Sigmoid colon (tissue), 4 donors: ENCODE results near the gene KIF17.

Source experiments
- EP300 ChIP-seq, 4 donors: sonication (generic); formaldehyde crosslinking; IDR thresholded peaks; one replicate each; pipeline ENCODE4 v1.6.1; 2017; ENCODE audit warnings: antibody characterized with exemption in 4 of 4
- POLR2A ChIP-seq, 2 donors: fragments of 450-650 bp; IDR thresholded peaks; one replicate each; pipeline ENCODE4 v1.6.1; 2016; ENCODE audit warnings: antibody characterized with exemption in 2 of 2, mild to moderate bottlenecking in 2 of 2, moderate library complexity in 2 of 2
- POLR2AphosphoS5 ChIP-seq, 4 donors: sonication (generic); formaldehyde crosslinking; IDR thresholded peaks; one replicate each; pipeline ENCODE4 v1.6.1; 2017; ENCODE audit warnings: antibody characterized with exemption in 4 of 4
- TF ChIP-seq, protein P1 (sequence below), 4 experiments: fragments of 450-650 bp in 3 of 4; fragments of 200-600 bp in 1 of 4; IDR thresholded peaks; one replicate each; pipeline ENCODE4 v1.5.1; 2016 to 2019; ENCODE audit warnings: antibody characterized with exemption in 4 of 4, mild to moderate bottlenecking in 3 of 4, moderate library complexity in 2 of 4

DNA sequence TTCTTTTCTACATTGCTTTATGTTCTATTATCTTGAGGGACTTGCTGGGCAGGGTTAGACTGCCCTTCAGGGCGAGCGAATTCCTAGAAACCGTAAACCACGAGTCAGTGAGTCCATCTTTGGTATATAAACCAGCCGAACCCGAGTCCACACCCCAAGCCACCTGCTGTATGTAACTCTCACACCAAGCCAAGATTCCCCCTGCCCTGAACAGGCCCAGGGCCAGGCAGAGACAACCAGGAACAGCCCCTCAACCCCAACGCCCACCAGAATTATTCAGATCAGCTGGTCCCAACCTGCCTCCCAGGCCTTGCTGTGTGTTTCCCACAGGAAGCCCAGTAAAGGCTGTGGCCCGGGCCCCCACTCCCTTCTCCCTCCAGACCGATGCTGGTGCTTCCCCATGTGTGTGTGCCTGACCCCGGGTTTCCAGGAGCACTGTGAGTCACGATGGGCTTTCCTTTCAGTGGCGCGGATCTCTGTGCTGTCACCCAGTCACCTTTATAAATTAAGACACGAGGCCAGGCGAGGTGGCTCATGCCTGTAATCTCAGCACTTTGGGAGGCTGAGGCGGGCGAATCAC lies 17.1 kb downstream of the KIF17 start:
- TF ChIP-seq, protein P1, sequence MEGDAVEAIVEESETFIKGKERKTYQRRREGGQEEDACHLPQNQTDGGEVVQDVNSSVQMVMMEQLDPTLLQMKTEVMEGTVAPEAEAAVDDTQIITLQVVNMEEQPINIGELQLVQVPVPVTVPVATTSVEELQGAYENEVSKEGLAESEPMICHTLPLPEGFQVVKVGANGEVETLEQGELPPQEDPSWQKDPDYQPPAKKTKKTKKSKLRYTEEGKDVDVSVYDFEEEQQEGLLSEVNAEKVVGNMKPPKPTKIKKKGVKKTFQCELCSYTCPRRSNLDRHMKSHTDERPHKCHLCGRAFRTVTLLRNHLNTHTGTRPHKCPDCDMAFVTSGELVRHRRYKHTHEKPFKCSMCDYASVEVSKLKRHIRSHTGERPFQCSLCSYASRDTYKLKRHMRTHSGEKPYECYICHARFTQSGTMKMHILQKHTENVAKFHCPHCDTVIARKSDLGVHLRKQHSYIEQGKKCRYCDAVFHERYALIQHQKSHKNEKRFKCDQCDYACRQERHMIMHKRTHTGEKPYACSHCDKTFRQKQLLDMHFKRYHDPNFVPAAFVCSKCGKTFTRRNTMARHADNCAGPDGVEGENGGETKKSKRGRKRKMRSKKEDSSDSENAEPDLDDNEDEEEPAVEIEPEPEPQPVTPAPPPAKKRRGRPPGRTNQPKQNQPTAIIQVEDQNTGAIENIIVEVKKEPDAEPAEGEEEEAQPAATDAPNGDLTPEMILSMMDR (IDR thresholded peaks at IDR 0.05): no peak
- TF ChIP-seq POLR2AphosphoS5 (IDR thresholded peaks at IDR 0.05) (no peak), EP300 (IDR thresholded peaks at IDR 0.05) (no peak), POLR2A (IDR thresholded peaks at IDR 0.05) (no peak)
